ENCODE measurements around the gene LRRC10B.

Gene LRRC10B

DNA sequence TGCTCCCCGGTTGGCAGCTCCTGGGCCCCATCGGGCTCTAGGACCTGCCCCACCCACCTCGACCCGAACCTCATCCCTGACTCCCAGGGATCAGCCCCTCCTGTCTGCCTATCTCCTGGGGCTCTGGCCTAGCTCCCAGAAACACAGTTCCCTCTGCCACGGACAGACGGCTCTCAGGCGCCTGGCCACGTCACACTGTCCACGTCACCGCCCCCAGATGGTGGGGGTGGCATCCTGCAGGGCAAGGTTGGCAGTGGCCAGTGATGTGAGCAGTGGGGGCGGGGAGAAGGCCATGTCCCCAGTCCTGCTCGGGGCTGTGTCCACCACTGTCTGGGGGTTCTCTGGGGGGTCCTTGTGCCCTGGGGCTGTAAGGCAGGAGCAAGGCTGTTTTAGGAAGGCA lies 43.1 kb downstream of the LRRC10B start:
- Histone ChIP-seq H3K9ac (no peak overlapping the region), H3K4me3 (IDR thresholded peaks at IDR 0.05; ENCODE audit: insufficient read depth, low read depth, low read length) (no peak overlapping the region), H3K27me3 (ENCODE audit: insufficient read depth, low read depth) (peaks cover 76% of the 10 kb centered on the region), H3K36me3 (ENCODE audit: insufficient read depth) (no peaks in the 10 kb centered on the region), H3K27ac (no peak overlapping the region), H4K20me1 (ENCODE audit: insufficient read depth) (no peaks in the 10 kb centered on the region), H3K4me1 (ENCODE audit: low read depth, poor library complexity, severe bottlenecking) (no peaks in the 10 kb centered on the region), H2AFZ (ENCODE audit: low read depth) (no peak overlapping the region), H3K4me2 (no peak overlapping the region), H3K79me2 (ENCODE audit: insufficient read depth, low read depth) (no peaks in the 10 kb centered on the region)
- TF ChIP-seq, protein P1, sequence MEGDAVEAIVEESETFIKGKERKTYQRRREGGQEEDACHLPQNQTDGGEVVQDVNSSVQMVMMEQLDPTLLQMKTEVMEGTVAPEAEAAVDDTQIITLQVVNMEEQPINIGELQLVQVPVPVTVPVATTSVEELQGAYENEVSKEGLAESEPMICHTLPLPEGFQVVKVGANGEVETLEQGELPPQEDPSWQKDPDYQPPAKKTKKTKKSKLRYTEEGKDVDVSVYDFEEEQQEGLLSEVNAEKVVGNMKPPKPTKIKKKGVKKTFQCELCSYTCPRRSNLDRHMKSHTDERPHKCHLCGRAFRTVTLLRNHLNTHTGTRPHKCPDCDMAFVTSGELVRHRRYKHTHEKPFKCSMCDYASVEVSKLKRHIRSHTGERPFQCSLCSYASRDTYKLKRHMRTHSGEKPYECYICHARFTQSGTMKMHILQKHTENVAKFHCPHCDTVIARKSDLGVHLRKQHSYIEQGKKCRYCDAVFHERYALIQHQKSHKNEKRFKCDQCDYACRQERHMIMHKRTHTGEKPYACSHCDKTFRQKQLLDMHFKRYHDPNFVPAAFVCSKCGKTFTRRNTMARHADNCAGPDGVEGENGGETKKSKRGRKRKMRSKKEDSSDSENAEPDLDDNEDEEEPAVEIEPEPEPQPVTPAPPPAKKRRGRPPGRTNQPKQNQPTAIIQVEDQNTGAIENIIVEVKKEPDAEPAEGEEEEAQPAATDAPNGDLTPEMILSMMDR (conservative IDR thresholded peaks at IDR 0.05; ENCODE audit: low read depth, low read length), result no peak

DNA sequence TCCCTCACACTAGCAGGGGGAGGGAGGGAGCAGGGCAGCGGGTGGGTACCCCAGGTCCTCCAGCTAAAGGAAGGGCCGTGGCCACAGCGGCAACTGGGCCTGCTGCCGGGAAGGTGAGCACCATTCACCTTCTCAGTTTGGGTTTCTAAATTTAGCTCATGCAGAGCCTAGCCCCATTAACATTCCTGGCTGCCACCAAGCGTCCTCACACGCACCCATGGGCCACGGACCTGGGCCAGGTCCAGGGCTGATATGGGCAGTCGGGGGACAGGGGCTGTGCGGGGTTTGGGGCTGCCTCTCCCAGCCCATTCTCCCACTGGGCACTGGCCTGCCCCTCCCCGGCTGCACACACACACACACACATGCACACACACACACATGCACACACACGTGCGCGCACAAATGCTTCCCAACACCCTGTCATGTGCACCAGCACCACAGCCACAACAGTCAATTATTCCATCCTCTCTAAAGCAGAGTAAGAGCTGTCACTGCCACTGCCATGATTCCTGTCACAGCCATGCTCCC lies 43.6 kb downstream of the LRRC10B start:
- Histone ChIP-seq H2AFZ (ENCODE audit: low read depth) (no peak overlapping the region), H3K36me3 (ENCODE audit: insufficient read depth) (no peaks in the 10 kb centered on the region), H3K4me2 (no peak overlapping the region), H3K27ac (no peak overlapping the region), H3K4me1 (ENCODE audit: low read depth, poor library complexity, severe bottlenecking) (no peaks in the 10 kb centered on the region), H3K79me2 (ENCODE audit: insufficient read depth, low read depth) (no peaks in the 10 kb centered on the region), H3K4me3 (IDR thresholded peaks at IDR 0.05; ENCODE audit: insufficient read depth, low read depth, low read length) (no peak overlapping the region), H3K9ac (no peak overlapping the region), H4K20me1 (ENCODE audit: insufficient read depth) (no peaks in the 10 kb centered on the region), H3K27me3 (ENCODE audit: insufficient read depth, low read depth) (peaks cover 82% of the 10 kb centered on the region)
- TF ChIP-seq, protein P1 (conservative IDR thresholded peaks at IDR 0.05; ENCODE audit: low read depth, low read length), result no peak

DNA sequence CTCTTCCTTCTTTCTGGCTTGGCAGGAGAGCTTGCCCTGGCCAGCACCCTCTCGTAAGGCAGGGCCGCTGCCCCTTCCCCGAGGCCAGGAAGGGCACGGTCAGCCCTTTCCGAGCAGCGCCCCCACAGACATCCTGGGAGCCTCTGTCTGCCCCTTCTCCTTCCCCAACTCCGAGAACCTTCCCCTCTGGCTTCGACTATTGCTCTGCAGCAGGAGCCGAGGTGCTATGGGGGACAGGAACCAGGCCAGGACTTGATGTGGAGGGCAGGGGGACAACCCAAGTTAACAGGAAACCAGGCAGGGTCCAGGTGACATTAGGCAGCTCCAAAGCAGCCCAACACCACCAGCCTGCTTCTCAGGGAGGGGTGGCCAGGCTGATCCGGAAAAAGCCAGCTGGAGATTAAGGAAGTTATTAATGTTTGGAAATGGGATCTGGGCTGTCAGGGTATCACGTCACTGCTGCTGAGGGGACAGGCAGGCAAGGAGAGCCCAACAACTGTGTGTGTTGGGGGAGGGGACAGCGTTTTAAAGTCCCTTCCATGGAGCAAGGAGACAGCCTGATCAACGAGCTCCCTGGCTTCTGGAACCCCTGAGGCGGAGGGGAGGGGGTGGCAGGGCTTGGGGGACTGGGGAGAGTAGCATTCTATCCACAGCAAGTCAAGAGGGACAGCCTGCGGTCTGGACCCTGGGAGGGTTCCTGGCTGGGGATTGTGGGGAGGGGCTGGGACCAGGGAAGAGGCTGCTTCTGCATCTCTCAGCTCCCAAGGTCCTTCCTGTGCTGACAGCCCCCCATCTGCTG lies 45.0 kb downstream of the LRRC10B start:
- Histone ChIP-seq H3K36me3 (ENCODE audit: insufficient read depth) (no peaks in the 10 kb centered on the region), H3K9ac (no peak overlapping the region), H3K79me2 (ENCODE audit: insufficient read depth, low read depth) (no peaks in the 10 kb centered on the region), H3K27ac (no peak overlapping the region), H3K4me2 (no peak overlapping the region), H3K27me3 (ENCODE audit: insufficient read depth, low read depth) (peaks cover 86% of the 10 kb centered on the region), H3K4me1 (ENCODE audit: low read depth, poor library complexity, severe bottlenecking) (no peaks in the 10 kb centered on the region), H3K4me3 (IDR thresholded peaks at IDR 0.05; ENCODE audit: insufficient read depth, low read depth, low read length) (no peak overlapping the region), H2AFZ (ENCODE audit: low read depth) (no peak overlapping the region), H4K20me1 (ENCODE audit: insufficient read depth) (no peaks in the 10 kb centered on the region)
- TF ChIP-seq, protein P1 (conservative IDR thresholded peaks at IDR 0.05; ENCODE audit: low read depth, low read length), result no peak

DNA sequence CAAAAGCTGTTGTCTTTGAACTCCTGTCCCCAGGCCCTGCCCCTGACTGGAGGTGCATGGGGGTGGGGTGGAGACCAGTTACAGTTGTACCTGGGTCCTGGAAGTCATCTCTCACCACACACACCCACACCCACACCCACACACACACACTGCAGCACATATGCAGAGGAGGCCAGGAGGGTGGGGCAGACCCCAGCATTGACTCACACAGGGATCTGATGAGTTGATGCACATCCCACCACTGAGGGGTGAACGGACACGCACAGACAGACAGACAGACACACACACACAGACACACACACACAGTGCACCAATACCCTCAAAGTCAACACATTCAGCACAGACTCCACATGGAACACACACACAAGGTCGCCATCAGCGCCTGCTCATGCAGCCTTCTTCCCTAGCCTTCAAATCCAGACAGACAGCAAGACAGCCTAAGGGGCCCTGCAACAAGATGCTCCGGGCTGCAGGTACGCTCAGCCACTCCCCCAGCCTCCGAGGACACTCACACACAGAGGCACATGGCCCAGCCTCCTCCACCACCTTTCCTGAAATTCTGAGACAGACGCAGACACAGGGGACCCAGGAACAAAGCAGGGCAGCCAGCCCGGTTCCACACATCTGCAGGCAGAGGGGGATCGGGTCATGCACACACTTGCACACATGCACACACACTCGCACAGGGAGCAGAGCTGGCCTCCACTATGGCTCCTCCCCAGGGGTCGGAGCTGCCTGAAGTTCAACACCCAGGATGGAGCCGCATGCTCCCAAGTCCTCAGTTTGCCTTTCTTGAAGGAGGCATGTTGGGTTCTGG lies 45.8 kb downstream of the LRRC10B start:
- Histone ChIP-seq H3K4me1 (ENCODE audit: low read depth, poor library complexity, severe bottlenecking) (no peaks in the 10 kb centered on the region), H3K79me2 (ENCODE audit: insufficient read depth, low read depth) (no peaks in the 10 kb centered on the region), H2AFZ (ENCODE audit: low read depth) (no peak overlapping the region), H3K27ac (no peak overlapping the region), H3K27me3 (ENCODE audit: insufficient read depth, low read depth) (peaks cover 86% of the 10 kb centered on the region), H3K36me3 (ENCODE audit: insufficient read depth) (no peaks in the 10 kb centered on the region), H3K4me2 (no peak overlapping the region), H3K9ac (no peak overlapping the region), H4K20me1 (ENCODE audit: insufficient read depth) (no peaks in the 10 kb centered on the region), H3K4me3 (IDR thresholded peaks at IDR 0.05; ENCODE audit: insufficient read depth, low read depth, low read length) (no peak overlapping the region)
- TF ChIP-seq, protein P1 (conservative IDR thresholded peaks at IDR 0.05; ENCODE audit: low read depth, low read length), result no peak
